Measurements from ENCODE around the gene SCARB1.
"Not testable (repeated sequence)": the region's sequence is repeated elsewhere in the genome, so short reads cannot be mapped to it uniquely, and the experiment has no call there.

SCARB1 gene

GRCh38 chr12:124883263-124884130 is 19.8 kb upstream of the SCARB1 start:
- DNase-seq, result no peak

GRCh38 chr12:124881123-124881522 is 17.5 kb upstream of the SCARB1 start:
- no peak for DNase-seq

DNA sequence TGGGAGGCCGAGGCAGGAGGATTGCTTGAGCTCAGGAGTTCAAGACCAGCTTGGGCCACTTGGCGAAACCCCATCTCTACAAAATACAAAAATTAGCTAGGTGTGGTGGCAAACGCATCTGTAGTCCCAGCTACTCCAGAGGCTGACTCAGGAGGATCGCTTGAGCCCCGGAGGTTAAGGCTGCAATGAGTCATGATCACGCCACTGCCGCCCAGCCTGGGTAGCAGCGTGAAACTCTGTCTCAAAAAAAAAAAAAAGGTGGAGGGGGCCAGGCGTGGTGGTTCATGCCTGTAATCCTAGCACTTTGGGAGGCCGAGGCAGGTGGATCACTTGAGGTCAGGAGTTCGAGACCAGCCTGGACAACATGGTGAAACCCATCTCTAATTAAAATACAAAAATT is 16.7 kb upstream of the SCARB1 start:
- DNase-seq, result not testable (repeated sequence)

DNA sequence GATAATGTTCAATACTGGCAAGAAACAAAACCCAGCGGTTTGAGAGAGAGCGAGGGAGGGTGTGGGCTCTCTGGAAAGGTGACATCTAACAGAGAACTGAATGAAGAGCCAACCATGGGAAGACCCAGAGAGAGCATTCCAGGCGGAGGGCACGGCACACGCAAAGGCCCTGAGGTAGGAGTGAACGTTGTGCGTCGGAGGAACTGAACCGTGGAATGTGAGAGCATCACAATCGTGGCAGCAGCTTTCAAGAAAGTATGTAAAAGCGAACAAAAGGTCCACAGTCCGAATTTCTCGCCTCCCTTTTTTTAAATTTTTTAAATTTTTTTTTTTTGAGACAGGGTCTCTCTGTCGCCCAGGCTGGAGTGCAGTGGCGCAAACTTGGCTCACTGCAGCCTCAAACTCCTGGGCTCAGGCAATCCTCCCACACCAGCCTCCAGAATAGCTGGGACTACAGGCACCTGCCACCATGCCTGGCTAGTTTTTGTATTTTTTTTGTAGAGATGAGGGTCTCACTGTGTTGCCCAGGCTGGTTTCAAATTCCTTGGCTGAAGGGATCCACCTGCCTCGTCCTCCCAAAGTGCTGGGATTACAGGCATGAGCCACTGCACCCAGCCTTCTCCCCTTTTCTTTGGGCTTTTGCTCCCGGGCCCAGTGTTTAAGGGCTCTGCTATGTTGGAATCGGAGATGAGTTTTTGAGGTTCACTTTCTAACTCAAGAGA is 15.3 kb upstream of the SCARB1 start:
- no peak for DNase-seq

DNA sequence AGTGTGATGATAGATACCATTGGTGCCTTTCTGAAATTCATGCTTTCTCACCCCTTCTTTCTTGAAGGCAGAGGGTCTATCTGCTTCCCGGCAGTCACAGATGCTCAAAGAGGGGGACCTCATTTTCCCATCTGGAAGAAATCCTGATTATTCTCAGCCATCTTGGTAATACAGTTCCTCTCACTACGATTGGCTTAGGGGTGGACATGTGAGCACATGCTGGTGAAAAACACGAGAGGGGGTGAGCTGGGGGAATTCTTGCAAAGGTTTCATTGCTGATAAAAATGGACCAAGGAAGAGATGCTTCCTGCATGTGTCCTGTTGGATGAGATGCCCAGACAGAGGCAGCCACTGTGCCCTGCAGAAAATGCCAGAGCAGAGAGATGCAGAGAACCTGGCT is 13.8 kb upstream of the SCARB1 start:
- no peak for DNase-seq

- no peak for DNase-seq
Measured at GRCh38 chr12:124876171-124876570, 12.5 kb upstream of the SCARB1 start.

DNA sequence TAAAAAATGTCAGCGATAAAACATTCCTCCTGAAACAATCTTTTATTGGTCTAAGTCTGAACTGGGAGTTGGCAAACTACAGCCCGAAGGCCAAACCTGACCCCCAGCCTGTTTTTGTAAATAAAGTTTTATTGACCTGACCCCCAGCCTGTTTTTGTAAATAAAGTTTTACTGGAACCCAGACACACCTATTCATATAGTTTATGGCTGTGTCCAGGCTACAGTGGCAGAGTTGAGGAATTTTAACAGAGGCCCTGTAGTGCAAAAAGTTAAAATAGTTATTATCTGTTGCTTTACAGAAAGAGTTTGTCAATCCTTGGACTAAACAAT is 12.1 kb upstream of the SCARB1 start:
- no peak for DNase-seq

DNA sequence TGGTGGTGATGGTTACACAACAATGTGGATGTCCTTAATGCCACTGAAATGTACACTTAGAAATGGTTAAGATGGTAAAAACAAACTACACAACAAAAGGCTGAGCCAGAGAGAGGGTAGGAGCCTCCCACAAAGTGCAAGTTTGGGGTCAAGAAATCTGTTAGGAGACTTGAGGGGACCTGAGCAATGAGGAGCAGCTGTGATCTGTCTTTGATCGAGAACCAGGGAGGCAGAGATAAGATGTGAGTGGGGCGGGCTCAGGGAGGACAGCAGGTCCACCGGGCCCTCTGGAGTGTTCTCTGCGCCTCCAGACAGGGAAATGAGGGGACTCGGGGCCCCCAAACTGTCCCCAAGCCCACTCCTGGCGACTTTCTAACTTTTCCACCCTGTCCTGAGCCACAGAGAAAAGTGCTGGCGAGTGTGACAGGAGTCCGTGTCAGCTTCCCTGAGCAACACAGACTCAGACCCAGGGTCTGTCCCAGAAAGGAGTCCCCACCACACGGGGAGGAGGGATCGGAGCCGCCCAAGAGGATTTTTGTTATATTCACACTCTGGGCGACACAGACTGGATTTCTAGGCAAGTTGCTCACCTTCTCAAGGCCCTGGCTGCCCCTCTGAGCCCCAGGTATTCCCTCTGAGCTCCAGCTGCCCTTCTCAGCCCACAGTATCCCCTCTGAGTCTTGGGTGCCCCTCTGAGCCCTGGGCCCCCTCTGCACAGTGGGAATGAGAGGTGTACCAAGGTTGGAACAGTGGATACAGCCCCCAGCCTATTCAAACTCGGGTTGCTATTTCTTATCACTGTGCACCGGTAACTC is 11.5 kb upstream of the SCARB1 start:
- no peak for DNase-seq

DNA sequence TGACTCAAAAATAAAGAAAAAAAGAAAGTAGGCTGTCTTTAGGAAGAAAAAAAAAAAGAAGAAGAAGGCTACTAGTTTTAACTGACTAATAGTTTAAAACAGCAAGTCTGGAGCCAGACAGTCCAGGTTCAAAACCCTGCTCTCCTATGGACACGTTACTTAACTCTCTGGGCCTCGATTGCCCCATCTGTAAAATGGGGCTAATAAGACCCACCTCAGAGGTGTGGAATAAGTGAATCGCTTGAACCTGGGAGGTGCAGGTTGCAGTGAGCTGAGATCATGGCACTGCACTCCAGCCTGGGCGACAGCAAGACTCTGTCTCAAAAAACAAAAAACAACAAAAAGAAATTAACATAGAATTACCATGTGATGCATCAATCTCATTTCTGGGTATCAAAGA is 10.5 kb upstream of the SCARB1 start:
- no peak for DNase-seq

- DNase-seq, result no peak
Measured at GRCh38 chr12:124872068-124872719, 8.5 kb upstream of the SCARB1 start.

- no peak for DNase-seq
Measured at GRCh38 chr12:124871297-124871696, 7.6 kb upstream of the SCARB1 start.

DNA sequence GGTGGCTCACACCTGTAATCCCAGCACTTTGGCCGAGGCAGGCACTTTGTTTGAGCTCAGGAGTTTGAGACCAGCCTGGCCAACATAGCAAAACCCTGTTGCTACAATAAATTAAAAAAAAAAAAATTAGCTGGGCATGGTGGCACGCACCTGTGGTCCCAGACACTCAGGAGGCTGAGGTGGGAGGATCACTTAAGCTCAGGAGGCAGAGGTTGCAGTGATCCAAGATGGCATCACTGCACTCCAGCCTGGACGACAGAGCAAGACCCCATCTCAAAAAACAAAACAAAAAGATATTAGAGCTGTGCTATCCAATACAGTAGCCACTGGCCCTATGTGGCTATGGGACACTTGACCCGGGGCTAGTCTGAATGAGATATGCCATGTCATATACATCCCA is 6.9 kb upstream of the SCARB1 start:
- DNase-seq, result no peak

DNA sequence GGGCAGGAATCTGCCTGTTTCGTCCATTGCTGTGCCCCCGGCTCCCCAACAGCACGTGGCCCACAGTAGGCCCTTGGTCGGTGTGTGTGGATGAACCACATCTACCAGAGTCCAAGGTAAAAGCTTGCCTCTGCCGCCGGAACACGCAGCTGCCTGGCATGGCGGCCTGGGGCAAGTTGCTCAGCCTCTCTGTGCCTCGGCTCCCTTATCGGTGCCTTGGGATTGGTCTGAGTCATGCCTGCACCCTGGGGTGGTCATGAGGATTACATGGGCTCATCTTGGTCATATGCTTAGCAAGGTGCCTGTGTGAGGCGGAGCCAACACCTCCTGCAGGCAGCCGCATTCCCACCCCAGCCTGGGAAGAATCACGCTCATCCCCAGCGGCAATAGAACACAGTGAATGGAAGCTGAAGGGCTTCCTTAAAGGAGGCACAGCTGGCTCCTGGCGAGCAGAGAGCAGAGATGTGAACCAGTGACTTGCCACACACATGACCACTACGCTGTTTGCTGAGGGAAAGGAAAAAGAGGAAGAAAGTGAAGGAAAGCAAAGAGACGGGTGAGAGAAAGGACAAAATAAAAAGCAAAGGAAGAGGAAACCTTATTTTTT is 5.5 kb upstream of the SCARB1 start:
- DNase-seq, result no peak

- DNase-seq, result no peak
Measured at GRCh38 chr12:124868252-124869058, 4.8 kb upstream of the SCARB1 start.

DNA sequence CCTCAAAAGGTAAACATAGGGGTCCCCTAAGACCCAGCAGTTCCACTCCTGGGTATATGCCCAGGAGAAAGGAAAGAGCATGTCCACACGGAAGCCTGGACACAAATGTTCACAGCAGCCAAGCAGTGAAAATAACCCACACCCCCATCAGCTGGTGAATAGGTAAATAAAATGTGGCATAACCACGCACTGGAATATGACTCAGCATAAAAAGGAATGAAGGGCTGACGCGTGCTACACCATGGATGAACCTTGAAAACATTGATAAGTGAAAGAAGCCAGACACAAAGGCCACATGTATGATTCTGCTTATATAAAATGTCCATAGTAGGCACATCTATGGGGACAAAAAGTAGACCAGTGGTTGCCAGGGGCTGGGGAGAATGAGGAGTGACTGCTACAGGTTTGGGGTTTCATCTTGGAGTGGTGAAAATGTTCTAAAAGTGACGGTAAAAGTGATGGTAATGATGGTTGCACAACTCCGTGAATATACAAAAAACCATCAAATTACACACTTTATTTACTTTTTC is 3.8 kb upstream of the SCARB1 start:
- no peak for DNase-seq

GRCh38 chr12:124866883-124867400 is 3.3 kb upstream of the SCARB1 start:
- no peak for DNase-seq

GRCh38 chr12:124866195-124866882 is 2.7 kb upstream of the SCARB1 start:
- no peak for DNase-seq

- no peak for DNase-seq
Measured at GRCh38 chr12:124865728-124866127, 2.1 kb upstream of the SCARB1 start.

DNA sequence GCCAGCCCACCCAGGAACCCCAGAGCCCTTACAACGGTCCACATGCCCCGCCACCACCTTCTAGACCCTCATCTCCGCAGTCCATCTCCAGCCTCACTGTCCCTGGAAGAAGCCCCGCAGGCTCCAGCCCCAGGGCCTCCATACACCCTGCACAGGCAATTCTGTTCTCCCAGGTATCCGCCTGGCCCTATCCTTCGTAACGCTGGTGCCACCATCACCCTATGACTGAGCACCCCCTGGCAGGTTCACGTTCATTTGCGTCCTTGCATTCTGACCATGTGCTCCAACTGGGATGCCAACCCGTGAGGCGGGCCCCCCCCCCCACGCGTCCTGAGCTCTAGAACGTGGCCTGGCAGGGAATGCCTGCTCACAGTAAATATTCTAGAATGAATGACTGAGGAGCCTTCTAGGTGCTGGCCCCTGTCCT is 675 bp upstream of the SCARB1 start:
- DNase-seq, result no peak

GRCh38 chr12:124862768-124863415 is 772 bp downstream of the SCARB1 start:
- DNase-seq, result peak; percentile 13
